ENCODE results near the gene PSME3. TPM values are rescaled to one million over a fixed set of nuclear protein-coding genes. Genes with fewer than 3 reads are reported as not detected.
"Not testable (repeated sequence)": the region's sequence is repeated elsewhere in the genome, so short reads cannot be mapped to it uniquely, and the experiment has no call there.

Gene PSME3
- total and polyA plus RNA-seq, 12 donors: 26.0 to 103 (median 70.3) TPM

- DNase-seq (no peak), ATAC-seq (no peak)
- intact Hi-C loops (cut with DNase I): loop anchor here in 1 of 10 donors (5.0 kb wide), 1 partner anchor 46 kb away; no protein-coding TSS in a partner anchor
- H3K36me3 ChIP-seq: no peaks in the 10 kb centered on the region
- H3K4me1 ChIP-seq: peaks cover 0 to 8% (median under 1%) of the 10 kb centered on the region in 9 donors
- no peaks in the 10 kb centered on the region for H3K9me3 ChIP-seq
- peaks cover 0 to 9% (median 0%) of the 10 kb centered on the region in 7 donors for H3K27me3 ChIP-seq
- no peak overlapping the region for H3K4me3 ChIP-seq
- no peak overlapping the region for H3K27ac ChIP-seq
- no peak for TF ChIP-seq CTCF (IDR thresholded peaks at IDR 0.05)
- 82 to 89% methylated on average over 5 of the region's 5 CpGs for WGBS, 2 donors
Observed at GRCh38 chr17:42880776-42881310, 47.6 kb downstream of the PSME3 start.

GRCh38 chr17:42881706-42882105 is 48.5 kb downstream of the PSME3 start:
- H3K9me3 ChIP-seq, H3K27ac ChIP-seq, H3K27me3 ChIP-seq, H3K36me3 ChIP-seq, DNase-seq, ATAC-seq, H3K4me3 ChIP-seq: not testable (repeated sequence)
- peaks cover 0 to 17% (median 8%) of the 10 kb centered on the region in 9 donors for H3K4me1 ChIP-seq
- 90 to 95% methylated on average over 6 of the region's 6 CpGs for WGBS, 2 donors
- intact Hi-C loops (cut with DNase I): loop anchor here in 1 of 10 donors (5.0 kb wide), 1 partner anchor 46 kb away; no protein-coding TSS in a partner anchor

GRCh38 chr17:42882166-42882565 is 49.0 kb downstream of the PSME3 start:
- Histone ChIP-seq H3K27ac (no peak overlapping the region), H3K27me3 (peaks cover 0 to 9% (median 0%) of the 10 kb centered on the region in 7 donors), H3K9me3 (no peaks in the 10 kb centered on the region), H3K36me3 (no peaks in the 10 kb centered on the region), H3K4me1 (peaks cover 0 to 22% (median 8%) of the 10 kb centered on the region in 9 donors), H3K4me3 (no peak overlapping the region)
- no peak for TF ChIP-seq CTCF (IDR thresholded peaks at IDR 0.05)
- ATAC-seq (no peak), DNase-seq (no peak)
- intact Hi-C loops (cut with DNase I): loop anchor here in 1 of 10 donors (5.0 kb wide), 1 partner anchor 45 kb away; no protein-coding TSS in a partner anchor
- 87 to 92% methylated on average over 8 of the region's 8 CpGs for WGBS, 2 donors

GRCh38 chr17:42883802-42884558 is 50.8 kb downstream of the PSME3 start:
- WGBS, 2 donors: 82 to 87% methylated on average over 7 of the region's 7 CpGs

GRCh38 chr17:42885806-42886205 is 52.6 kb downstream of the PSME3 start:
- H3K36me3 ChIP-seq; H3K27me3 ChIP-seq; H3K9me3 ChIP-seq; intact Hi-C loops (cut with DNase I); ATAC-seq; H3K4me3 ChIP-seq; DNase-seq: not testable (repeated sequence)
- Histone ChIP-seq H3K27ac (peak overlapping the region in 3 of 10 donors; percentile 13 to 59 (median 48)), H3K4me1 (peaks cover 0 to 35% (median 8%) of the 10 kb centered on the region in 9 donors)
- 93 to 98% methylated on average over 3 of the region's 3 CpGs for WGBS, 2 donors

More at GRCh38 chr17:42883802-42884558, 50.8 kb downstream of the PSME3 start:
- Histone ChIP-seq H3K36me3 (no peaks in the 10 kb centered on the region), H3K9me3 (no peaks in the 10 kb centered on the region), H3K4me3 (no peak overlapping the region), H3K27ac (no peak overlapping the region), H3K27me3 (no peaks in the 10 kb centered on the region), H3K4me1 (peaks cover 0 to 35% (median 8%) of the 10 kb centered on the region in 9 donors)
- intact Hi-C loops (cut with DNase I): loop anchor here in 1 of 10 donors (5.0 kb wide), 1 partner anchor 43 kb away; no protein-coding TSS in a partner anchor
- ATAC-seq (no peak), DNase-seq (no peak)
- TF ChIP-seq CTCF (IDR thresholded peaks at IDR 0.05): no peak
